Measurements from ENCODE around the gene DGKK. TPM values are rescaled to one million over a fixed set of nuclear protein-coding genes. Genes with fewer than 3 reads are reported as not detected.

Gene DGKK
- total RNA-seq, 2 donors from 2014 or later: not detected

DNA sequence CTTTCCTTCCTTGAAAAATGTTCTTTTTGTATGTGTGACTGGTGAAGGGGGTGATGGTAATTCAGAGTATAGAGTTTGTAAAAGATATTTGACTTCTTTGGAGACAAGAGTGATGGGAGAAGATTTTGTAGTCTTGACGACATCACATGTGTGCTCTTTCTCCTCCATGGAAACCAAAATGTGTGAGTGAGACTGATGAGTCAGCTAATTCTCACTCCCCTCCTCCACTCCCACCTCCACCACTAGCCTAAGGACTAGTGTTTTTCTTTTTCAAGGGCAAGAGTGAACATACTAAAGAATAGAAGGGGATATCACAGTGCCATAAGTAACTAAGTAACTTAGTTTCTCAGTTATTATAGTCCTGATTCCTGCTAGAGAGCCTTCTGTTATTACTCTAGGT, 14.0 kb upstream of the DGKK start:
- Histone ChIP-seq H3K4me3 (no peak overlapping the region), H3K36me3 (no peaks in the 10 kb centered on the region), H3K4me1 (no peaks in the 10 kb centered on the region), H3K9me3 (no peaks in the 10 kb centered on the region), H3K9ac (ENCODE audit: low read depth in 2 of 2, low read length in 2 of 2) (no peak overlapping the region), H3K27ac (no peak overlapping the region), H3K27me3 (no peaks in the 10 kb centered on the region)
- intact Hi-C loops (cut with DNase I): no loop called here
- TF ChIP-seq, protein P1, sequence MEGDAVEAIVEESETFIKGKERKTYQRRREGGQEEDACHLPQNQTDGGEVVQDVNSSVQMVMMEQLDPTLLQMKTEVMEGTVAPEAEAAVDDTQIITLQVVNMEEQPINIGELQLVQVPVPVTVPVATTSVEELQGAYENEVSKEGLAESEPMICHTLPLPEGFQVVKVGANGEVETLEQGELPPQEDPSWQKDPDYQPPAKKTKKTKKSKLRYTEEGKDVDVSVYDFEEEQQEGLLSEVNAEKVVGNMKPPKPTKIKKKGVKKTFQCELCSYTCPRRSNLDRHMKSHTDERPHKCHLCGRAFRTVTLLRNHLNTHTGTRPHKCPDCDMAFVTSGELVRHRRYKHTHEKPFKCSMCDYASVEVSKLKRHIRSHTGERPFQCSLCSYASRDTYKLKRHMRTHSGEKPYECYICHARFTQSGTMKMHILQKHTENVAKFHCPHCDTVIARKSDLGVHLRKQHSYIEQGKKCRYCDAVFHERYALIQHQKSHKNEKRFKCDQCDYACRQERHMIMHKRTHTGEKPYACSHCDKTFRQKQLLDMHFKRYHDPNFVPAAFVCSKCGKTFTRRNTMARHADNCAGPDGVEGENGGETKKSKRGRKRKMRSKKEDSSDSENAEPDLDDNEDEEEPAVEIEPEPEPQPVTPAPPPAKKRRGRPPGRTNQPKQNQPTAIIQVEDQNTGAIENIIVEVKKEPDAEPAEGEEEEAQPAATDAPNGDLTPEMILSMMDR (IDR thresholded peaks at IDR 0.05): no peak
- no peak for DNase-seq

DNA sequence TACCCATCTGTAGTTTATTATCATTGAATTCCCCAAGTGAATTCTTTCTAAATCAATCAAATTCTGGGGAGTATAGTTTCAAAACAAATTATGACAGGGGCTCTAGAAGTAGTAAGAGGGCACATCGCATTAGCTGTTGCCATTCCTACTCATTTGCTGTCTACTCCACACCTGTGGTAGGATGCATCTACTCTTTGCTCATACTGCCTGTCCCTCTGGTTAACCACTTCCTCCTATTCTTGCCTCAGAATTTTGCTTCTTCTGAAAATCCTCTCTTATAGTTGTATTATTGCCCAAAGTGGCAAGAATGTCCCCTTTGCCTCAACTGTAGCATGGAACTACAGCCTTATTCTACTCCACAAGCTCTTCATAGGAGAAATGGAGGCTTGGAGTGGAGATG, 12.7 kb upstream of the DGKK start:
- TF ChIP-seq, protein P1 (IDR thresholded peaks at IDR 0.05): no peak
- Histone ChIP-seq H3K27ac (no peak overlapping the region), H3K9me3 (no peaks in the 10 kb centered on the region), H3K27me3 (no peaks in the 10 kb centered on the region), H3K9ac (ENCODE audit: low read depth in 2 of 2, low read length in 2 of 2) (no peak overlapping the region), H3K4me3 (no peak overlapping the region), H3K36me3 (no peaks in the 10 kb centered on the region), H3K4me1 (no peaks in the 10 kb centered on the region)
- no peak for DNase-seq
- intact Hi-C loops (cut with DNase I): no loop called here

DNA sequence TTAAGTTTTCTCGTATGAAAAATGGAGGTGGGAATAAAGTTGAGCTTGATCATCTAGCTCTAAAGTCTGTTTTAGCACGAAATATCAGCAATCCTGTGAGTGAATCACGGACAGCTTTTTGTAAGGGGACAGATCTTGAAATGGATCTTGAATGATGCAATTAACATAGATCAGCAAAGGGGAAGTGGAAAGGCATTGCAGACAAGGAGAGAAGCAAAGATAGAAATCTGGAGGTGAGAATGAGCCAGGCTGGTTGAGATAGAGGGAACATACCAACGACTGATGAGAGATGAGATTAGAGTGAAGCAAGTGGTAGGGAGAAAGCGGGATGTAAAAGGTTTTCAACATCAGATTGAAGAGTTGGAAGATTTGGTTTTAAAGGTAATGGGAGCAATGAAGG, 4.6 kb upstream of the DGKK start:
- TF ChIP-seq, protein P1 (IDR thresholded peaks at IDR 0.05): no peak
- no peak overlapping the region for H3K9ac ChIP-seq (ENCODE audit: low read depth in 2 of 2, low read length in 2 of 2)
- no peak overlapping the region for H3K27ac ChIP-seq
- no peaks in the 10 kb centered on the region for H3K4me1 ChIP-seq
- H3K36me3 ChIP-seq: no peaks in the 10 kb centered on the region
- peaks cover 21% of the 10 kb centered on the region for H3K27me3 ChIP-seq
- H3K9me3 ChIP-seq: no peaks in the 10 kb centered on the region
- no peak overlapping the region for H3K4me3 ChIP-seq
- intact Hi-C loops (cut with DNase I): no loop called here
- DNase-seq: no peak

DNA sequence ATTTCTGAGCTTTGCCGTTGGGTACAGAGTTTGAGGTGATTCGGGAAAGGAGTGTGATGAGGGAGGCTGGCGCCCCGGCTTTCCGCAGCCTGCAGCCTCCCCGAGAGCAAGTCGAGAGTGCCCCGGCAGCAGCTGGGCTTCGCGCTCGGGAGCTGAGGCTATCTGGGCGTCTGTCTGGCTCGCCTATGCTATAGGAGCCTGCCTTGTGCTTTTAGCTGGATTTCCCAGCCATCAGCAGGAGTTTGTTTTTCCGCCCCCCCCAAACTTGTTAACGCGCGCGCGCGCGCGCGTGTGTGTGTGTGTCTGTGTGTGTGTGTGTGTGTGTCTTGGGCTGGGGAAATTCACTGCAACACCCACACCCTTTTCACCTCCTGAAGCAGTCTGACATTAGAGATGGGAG, 765 bp upstream of the DGKK start:
- Histone ChIP-seq H3K4me1 (no peaks in the 10 kb centered on the region), H3K9ac (ENCODE audit: low read depth in 2 of 2, low read length in 2 of 2) (no peak overlapping the region), H3K36me3 (no peaks in the 10 kb centered on the region), H3K9me3 (no peaks in the 10 kb centered on the region), H3K4me3 (no peak overlapping the region), H3K27ac (no peak overlapping the region), H3K27me3 (peaks cover 32% of the 10 kb centered on the region)
- no peak for DNase-seq
- TF ChIP-seq, protein P1 (IDR thresholded peaks at IDR 0.05): no peak
- intact Hi-C loops (cut with DNase I): no loop called here

DNA sequence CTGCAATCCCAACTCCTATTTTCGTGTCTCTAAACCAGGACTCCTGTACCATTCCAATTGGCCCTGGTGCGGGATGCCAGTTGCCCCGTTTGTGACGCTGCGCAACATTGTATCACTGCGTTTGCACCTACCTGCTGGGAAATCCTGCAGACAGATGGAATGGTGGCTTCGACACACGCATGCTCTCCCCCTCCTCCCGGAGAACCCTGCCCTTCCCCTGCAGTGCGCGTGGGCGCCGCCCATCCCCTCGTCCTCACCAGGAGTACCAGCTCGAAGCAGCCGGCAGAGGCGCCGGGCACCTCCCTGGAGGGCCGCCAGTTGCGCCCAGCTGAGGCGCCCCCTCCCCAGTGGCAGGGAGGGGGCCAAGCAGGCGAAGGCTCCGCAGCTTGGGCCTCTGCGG, 1.4 kb downstream of the DGKK start:
- TF ChIP-seq, protein P1 (IDR thresholded peaks at IDR 0.05): no peak
- no peaks in the 10 kb centered on the region for H3K9me3 ChIP-seq
- H3K27me3 ChIP-seq: peaks cover 32% of the 10 kb centered on the region
- no peaks in the 10 kb centered on the region for H3K36me3 ChIP-seq
- no peaks in the 10 kb centered on the region for H3K4me1 ChIP-seq
- no peak overlapping the region for H3K9ac ChIP-seq (ENCODE audit: low read depth in 2 of 2, low read length in 2 of 2)
- H3K4me3 ChIP-seq: no peak overlapping the region
- intact Hi-C loops (cut with DNase I): no loop called here
- no peak for DNase-seq
- H3K27ac ChIP-seq: no peak overlapping the region

DNA sequence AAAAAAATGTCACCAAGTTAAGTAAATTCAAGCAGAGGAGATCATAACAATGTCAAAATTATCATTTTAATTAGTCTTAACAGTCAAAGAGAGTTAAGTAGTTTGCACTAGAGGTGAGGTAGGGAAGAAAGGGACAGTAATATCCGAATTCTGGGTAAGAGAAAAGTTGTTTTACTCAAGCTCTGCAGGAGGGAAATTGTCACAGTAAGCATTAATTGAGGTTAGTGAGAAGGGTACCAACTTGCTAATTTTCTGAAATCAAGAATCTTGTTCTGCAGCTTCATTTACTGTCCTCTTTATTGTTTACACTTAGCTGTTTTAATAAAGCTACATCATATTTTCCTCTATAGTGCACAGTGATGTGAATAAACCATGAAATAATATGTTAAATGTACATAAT, 11.0 kb downstream of the DGKK start:
- no peaks in the 10 kb centered on the region for H3K27me3 ChIP-seq
- H3K4me3 ChIP-seq: no peak overlapping the region
- no peak overlapping the region for H3K9ac ChIP-seq (ENCODE audit: low read depth in 2 of 2, low read length in 2 of 2)
- no peak overlapping the region for H3K27ac ChIP-seq
- TF ChIP-seq, protein P1 (IDR thresholded peaks at IDR 0.05): no peak
- DNase-seq: no peak
- no peaks in the 10 kb centered on the region for H3K4me1 ChIP-seq
- H3K9me3 ChIP-seq: no peaks in the 10 kb centered on the region
- intact Hi-C loops (cut with DNase I): no loop called here
- H3K36me3 ChIP-seq: no peaks in the 10 kb centered on the region
